HG03064 (cell line): ENCODE measurements around the gene HOXB1.

Experiments
- ATAC-seq: cut with Tn5 transposase; IDR thresholded peaks from one replicate; pipeline ENCODE4 v1.9.1; 2021; ENCODE audit warnings: low read depth; ENCODE audit not compliant: unreplicated experiment

Gene HOXB1

GRCh38 chr17:48567646-48568354 lies 37.0 kb upstream of the HOXB1 start:
- ATAC-seq, result no peak

DNA sequence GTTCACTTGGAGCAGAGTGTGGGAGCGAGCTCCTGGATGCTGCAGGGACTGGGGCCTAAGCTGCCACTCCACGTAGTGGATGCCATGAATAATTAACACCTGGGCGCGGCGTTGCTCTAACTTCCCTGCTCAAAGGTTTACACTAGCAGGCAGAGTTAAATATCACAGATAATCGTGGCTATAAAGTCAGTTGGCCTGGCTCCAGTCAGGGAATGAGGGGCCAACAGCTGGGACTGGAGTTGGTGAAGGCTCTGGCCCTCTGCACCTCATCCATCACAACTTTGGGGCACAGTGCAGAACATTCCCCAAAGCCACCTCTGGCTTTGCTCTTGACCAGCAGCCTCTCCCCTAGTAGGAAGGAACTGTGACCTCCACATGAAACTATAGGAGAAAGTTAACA lies 36.4 kb upstream of the HOXB1 start:
- no peak for ATAC-seq

DNA sequence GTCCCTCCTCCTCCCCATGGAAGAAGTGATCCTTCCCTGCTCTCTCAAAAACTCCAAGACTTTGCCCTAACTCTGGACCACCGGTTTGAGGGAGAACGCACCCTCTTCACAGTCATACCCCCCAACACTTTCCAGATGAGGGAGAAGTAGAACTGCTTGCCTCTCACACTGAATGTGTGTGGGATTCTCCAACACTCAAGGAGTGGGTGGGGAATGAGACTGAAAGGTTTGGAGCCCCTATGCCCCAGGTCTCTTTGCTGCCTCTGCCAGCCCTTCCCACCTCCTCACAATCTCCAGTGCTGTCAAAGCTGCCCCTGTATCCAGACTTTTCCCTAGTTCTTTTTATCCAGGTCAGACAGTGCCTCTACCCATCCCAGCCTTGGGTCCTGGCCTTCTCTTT lies 35.9 kb upstream of the HOXB1 start:
- no peak for ATAC-seq

DNA sequence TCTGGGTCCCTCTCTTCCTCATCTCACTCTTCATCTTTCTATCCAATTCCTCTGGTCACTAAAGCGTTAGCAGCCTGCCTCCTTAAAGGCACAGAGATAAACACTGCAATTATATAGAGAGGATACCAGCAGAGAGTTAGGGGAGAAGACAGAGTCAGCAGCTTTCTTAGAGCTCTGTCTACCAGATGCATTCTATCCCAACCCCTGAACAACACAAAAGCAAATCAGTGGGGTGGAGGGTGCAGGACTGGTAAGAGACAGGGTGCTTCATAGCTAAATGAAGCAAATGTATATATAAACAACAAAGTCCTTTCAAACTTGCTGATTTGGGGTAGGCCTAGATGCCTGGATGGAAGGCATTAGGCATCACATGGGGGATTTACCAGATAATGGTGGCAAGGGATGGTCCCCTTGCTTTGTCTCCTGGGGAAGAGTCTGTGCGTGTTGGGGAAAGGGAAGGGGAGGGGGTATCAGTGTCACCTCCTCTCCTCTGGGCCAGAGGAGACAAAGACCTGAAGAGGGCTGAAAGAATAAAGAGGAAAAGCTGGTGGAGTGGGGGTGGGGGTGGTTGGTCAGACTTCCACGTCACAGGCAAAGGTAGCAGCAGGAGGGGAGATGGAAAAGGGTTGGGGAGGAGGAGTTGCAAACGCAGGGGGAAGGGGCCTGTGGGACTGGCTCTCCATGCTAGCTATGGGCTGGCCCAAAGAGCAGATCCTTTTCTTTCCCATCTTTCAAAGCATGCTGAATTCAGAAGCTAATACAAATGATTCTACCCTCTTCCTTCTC lies 35.3 kb upstream of the HOXB1 start:
- ATAC-seq, result no peak

- no peak for ATAC-seq
Observed at GRCh38 chr17:48565022-48565554, 34.3 kb upstream of the HOXB1 start.

- no peak for ATAC-seq
Observed at GRCh38 chr17:48564188-48565021, 33.6 kb upstream of the HOXB1 start.

DNA sequence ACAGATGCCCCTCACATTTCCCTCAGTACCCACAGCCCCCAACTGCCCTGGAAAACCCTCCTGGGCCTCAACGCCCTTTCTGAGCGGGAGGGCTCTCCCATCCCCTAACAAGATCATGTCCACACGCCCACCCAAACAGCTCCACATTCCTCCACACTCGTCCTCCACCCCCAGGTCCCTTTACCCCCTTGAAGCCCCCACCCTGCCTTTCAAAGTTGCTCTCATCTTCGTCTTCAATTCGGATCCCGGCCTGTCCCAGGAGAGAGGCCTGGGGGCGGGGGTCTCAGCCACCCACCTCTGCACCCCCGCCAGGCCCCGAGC lies 33.0 kb upstream of the HOXB1 start:
- no peak for ATAC-seq

DNA sequence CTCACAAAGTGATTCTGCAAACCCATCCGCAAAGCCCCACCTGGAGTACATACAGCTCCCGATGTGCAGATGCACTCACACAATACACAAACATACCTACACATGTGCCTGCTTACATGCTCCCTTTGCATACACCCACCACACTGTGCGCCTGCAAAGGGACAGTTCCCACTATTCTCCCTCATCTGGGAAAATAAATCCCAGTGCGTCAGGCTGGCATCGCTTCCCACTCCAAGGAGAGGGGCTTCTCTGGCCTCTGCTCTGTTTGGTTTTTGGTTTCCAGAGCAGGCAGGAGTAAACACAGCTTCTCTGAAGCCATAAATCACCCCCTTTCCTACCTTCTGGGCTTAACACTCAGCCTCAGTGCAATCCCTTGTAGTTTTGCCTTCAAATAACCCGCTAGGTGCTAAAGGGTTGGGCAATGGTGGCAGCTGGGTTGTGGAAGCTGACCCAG lies 32.6 kb upstream of the HOXB1 start:
- no peak for ATAC-seq

DNA sequence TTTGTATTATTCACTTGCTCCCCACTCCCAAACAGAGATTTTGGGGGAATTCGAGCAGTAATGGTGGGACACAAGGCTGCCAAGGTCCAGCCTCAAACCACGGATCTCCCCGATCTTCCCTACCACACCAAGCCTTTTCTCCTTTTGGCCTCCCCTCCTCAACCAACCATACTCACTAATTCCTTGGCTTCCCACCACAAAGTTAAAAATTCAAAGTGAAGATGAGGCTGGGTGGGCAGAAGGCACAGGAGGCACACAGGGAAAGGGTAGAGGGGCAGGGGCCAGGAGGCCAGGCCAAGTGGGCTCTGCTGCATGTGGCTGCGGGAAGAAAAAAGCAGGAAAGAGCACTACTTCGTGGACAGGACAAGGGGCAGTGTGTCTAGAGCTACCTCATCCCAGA lies 32.1 kb upstream of the HOXB1 start:
- no peak for ATAC-seq

- ATAC-seq, result no peak
Observed at GRCh38 chr17:48561884-48562810, 31.3 kb upstream of the HOXB1 start.

DNA sequence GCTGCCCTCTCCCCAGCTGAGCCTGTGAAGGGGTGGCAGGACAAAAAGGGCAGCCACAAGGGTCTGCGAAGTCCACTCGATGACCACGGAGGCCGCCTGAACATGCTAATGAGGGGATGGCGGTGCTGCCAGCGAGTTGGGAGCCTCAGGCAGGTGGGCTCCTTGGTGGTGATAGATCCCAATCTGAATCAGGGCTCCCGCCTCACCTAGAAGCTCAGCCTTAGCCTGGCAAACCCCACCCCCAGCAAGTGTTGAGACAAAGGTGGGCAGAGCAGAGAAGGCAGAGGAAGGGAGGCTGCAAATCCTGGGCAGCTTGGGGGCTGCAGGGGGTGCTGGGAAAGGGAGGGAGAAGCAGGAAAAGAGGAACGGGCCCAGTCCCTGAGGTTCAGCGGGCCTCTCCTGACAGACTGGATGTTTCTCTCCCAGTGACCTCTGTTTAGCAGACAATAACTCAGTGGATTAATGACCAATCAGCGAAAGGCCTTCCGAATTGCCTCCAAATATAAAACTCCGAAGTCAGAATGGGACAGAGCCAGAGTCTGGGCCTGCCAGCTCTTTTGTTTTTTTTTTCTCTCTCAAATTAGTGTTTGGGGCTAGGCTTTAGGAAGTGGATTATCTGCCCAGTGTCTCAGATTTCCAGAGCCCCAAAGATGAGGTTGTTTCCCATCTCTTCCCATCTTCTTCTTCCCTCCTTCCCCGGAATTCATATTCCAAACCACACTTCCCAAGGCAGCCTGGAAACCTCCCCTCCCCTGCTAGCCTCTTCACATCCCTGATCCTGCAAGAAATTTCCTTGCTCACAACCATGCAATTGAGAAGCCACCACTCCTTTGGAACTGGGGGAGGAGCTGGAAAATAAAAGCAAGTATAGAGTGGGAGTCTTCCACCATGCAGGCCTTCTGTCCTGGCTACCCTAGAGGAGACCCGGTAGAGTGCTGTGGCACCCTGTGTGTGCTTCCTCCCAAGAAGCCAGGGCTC lies 29.3 kb upstream of the HOXB1 start:
- ATAC-seq, result no peak

GRCh38 chr17:48559122-48559839 lies 28.5 kb upstream of the HOXB1 start:
- no peak for ATAC-seq

GRCh38 chr17:48558831-48559121 lies 28.0 kb upstream of the HOXB1 start:
- no peak for ATAC-seq

- ATAC-seq, result no peak
Observed at GRCh38 chr17:48558057-48558830, 27.4 kb upstream of the HOXB1 start.

DNA sequence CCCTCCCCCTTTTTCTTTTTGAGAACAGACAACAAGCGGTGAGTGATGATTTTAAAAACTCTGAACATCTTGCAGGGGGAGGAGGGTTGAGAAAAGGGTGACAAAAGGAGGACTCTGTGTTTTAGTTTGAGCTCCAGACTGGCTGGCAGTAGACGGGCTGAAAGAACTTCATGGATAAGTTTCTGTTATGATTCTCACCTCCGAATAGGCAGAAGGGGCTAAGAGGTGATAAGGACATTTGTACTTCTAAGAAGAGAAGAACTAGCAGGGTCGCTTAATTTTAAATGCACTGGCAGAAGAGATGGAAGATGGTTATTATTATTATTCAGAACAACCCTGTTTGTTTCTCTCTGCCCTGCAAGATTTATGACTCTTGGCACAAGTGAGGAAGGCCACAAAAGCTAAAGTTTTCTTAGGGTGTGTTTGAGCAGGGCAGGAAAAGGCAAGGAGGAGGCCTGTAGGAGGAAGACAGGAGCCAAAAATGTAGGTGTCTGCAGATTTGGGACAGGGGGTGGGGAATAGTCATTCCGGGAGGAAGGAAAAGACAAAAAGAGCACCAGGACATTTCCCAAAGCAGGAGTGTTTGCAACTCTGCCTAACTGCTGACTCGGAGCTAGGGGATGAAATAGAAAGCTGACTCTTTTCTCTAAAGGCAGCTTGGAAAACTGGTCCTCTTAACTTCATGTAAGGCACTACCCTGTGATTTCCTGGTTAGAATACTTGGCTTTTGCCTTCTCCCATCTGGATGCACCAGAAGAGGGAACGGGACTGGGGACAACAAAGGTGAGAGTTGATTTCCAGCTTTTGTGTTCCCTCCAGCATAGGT lies 26.0 kb upstream of the HOXB1 start:
- ATAC-seq, result no peak

- no peak for ATAC-seq
Observed at GRCh38 chr17:48556229-48556575, 25.4 kb upstream of the HOXB1 start.
